ENCODE results near the gene NUP93. TPM values are rescaled to one million over a fixed set of nuclear protein-coding genes. Genes with fewer than 3 reads are reported as not detected.

Gene NUP93
- total RNA-seq, 1 experiment from 2014 or later, result 144 TPM

DNA sequence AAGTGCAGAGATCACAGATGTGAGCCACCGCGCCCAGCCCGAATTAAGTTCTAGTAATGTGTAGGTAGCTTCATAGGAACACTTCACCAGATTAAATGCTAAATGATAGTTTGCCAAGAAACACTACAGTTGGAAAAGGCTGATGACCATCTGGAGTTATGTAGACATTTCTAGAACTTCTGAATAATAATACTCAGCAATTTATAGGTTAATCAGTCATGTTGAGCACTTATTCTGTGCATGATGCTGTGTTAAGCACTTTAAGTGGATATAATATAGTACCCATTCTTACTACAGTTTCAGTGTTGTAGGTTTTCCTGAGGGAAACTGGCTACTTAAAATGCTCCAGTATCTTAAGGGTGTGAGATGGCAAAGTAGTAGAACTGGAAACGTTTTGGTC is 45.2 kb downstream of the NUP93 start (continued):
- no peak for TF ChIP-seq SRF (IDR thresholded peaks at IDR 0.05; ENCODE audit: low read depth)

DNA sequence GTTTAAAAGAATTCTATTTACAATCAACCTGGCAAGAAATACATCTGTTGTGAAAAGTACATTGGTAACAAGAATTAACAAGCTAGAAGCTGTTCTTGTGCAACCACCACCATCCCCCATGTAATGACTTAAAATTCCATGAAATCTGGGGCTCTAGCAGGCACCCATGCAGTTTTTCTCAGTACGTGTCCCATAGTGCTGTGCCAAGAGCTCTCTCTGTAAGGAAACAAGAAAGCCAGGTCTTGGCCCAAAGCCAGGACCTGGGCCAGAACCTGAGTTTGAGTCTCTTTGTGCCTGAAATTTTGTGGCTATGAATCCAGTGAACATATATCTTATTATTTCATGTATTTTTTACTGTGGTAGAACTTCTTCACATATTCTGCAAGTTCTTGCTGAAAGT is 46.6 kb downstream of the NUP93 start:
- Histone ChIP-seq H3K27me3 (ENCODE audit: insufficient read depth, low read length) (no peaks in the 10 kb centered on the region), H2AFZ (ENCODE audit: low read depth, low read length, poor library complexity, severe bottlenecking) (no peak overlapping the region), H3K27ac (ENCODE audit: low read depth, low read length) (no peak overlapping the region), H3K4me2 (ENCODE audit: low read length) (no peak overlapping the region), H3K4me3 (replicated peaks in 1 of 2; ENCODE audit: low read depth in 1 of 2, low read length in 2 of 2) (no peak overlapping the region), H4K20me1 (ENCODE audit: insufficient read depth) (peaks cover 14% of the 10 kb centered on the region; the same call in 1 of the 2 replicates), H3K9me3 (ENCODE audit: control insufficient read depth in 1 of 2, insufficient read depth in 1 of 2, low read depth in 1 of 2, low read length in 2 of 2) (no peaks in the 10 kb centered on the region), H3K36me3 (ENCODE audit: control insufficient read depth in 1 of 2, insufficient read depth in 2 of 2, low read length in 2 of 2) (no peaks in the 10 kb centered on the region), H3K9ac (ENCODE audit: low read length) (no peak overlapping the region), H3K79me2 (ENCODE audit: insufficient read depth, low read length) (peaks cover 77% of the 10 kb centered on the region), H3K4me1 (ENCODE audit: control insufficient read depth in 1 of 2, insufficient read depth in 2 of 2, low read length in 2 of 2) (no peaks in the 10 kb centered on the region), H3K9me2 (ENCODE audit: insufficient read depth) (no peaks in the 10 kb centered on the region)
- ATAC-seq (no peak), DNase-seq (ENCODE audit: low read depth, low spot score) (no peak)
- intact Hi-C loops (cut with micrococcal nuclease), result no loop called here
- ChIA-PET RAD21 (ENCODE audit: low non-redundant PET in 1 of 2, low total read pairs in 2 of 2, uncharacterized antibody in 2 of 2, unreplicated experiment in 2 of 2) (no interaction called here), POLR2A (no interaction called here), CTCF (no interaction called here)
- no TSS peak for BruUV-seq (replicated peaks)
- TF ChIP-seq, protein P1, sequence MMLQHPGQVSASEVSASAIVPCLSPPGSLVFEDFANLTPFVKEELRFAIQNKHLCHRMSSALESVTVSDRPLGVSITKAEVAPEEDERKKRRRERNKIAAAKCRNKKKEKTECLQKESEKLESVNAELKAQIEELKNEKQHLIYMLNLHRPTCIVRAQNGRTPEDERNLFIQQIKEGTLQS (IDR thresholded peaks at IDR 0.05), result no peak
- TF ChIP-seq ZNF274 (IDR thresholded peaks at IDR 0.05; ENCODE audit: low read depth, low read length) (no peak), CBX3 (IDR thresholded peaks at IDR 0.05; ENCODE audit: low read depth) (no peak), SRF (IDR thresholded peaks at IDR 0.05; ENCODE audit: low read depth) (no peak), FOSL1 (IDR thresholded peaks at IDR 0.05; ENCODE audit: low read depth) (no peak), CEBPB (IDR thresholded peaks at IDR 0.05; ENCODE audit: low read depth) (no peak), SP1 (IDR thresholded peaks at IDR 0.05; ENCODE audit: low read depth) (no peak), ELF1 (IDR thresholded peaks at IDR 0.05; ENCODE audit: borderline replicate concordance, low read depth) (no peak), JUND (IDR thresholded peaks at IDR 0.05) (no peak), SIN3A (IDR thresholded peaks at IDR 0.05; ENCODE audit: low read depth) (no peak)
- TF ChIP-seq, protein P2, sequence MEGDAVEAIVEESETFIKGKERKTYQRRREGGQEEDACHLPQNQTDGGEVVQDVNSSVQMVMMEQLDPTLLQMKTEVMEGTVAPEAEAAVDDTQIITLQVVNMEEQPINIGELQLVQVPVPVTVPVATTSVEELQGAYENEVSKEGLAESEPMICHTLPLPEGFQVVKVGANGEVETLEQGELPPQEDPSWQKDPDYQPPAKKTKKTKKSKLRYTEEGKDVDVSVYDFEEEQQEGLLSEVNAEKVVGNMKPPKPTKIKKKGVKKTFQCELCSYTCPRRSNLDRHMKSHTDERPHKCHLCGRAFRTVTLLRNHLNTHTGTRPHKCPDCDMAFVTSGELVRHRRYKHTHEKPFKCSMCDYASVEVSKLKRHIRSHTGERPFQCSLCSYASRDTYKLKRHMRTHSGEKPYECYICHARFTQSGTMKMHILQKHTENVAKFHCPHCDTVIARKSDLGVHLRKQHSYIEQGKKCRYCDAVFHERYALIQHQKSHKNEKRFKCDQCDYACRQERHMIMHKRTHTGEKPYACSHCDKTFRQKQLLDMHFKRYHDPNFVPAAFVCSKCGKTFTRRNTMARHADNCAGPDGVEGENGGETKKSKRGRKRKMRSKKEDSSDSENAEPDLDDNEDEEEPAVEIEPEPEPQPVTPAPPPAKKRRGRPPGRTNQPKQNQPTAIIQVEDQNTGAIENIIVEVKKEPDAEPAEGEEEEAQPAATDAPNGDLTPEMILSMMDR (IDR thresholded peaks at IDR 0.05 in 2 of 3, conservative IDR thresholded peaks at IDR 0.05 in 1 of 3; ENCODE audit: borderline replicate concordance in 1 of 3, insufficient read depth in 1 of 3, low read depth in 2 of 3, low read length in 2 of 3), result no peak

Data from HCT116 (cell line).